HepG2 (cell line): Measurements from ENCODE around the gene TNNI3K. TPM values are rescaled to one million over a fixed set of nuclear protein-coding genes. Genes with fewer than 3 reads are reported as not detected.

ENCODE experiments used
- ATAC-seq: fragments of 200-7000 bp; cut with Tn5 transposase; 3 replicates; pipeline ENCODE4 v1.9.1; 2020; ENCODE audit warnings: mild to moderate bottlenecking, moderate library complexity
- BruUV-seq: library from RNA; stranded (reverse); fragments of 400-500 nt; replicated peaks from 2 replicates; lab custom pipeline; 2021; lab: Mats Ljungman, UMichigan
- CTCF ChIA-PET: fragments of 300-600 bp; formaldehyde crosslinking; extraction: SDS; loops from one replicate; lab custom pipeline; 2021; ENCODE audit warnings: low total read pairs, inconsistent platforms, low intra/inter-chr PET ratio; lab: Yijun Ruan, JAX
- POLR2A ChIA-PET: fragments of 350-600 bp; sonication (Branson Sonifier 250); formaldehyde crosslinking; loops from one replicate; lab custom pipeline; 2020; ENCODE audit warnings: antibody characterized with exemption, inconsistent platforms; lab: Yijun Ruan, JAX
- DNase-seq: peaks from one replicate; pipeline ENCODE4 v3.0.0-alpha.2; 2015; ENCODE audit warnings: low spot score
- FAIRE-seq: peaks from 3 replicates; lab custom pipeline; 2011; peaks lifted over from hg19 to GRCh38; lab: Jason Lieb, UNC
- H2AFZ ChIP-seq: one replicate; pipeline ENCODE4 v1.6.1; 2011; ENCODE audit warnings: low read length, inconsistent platforms
- H3K27ac ChIP-seq: fragments of 300-600 bp; 3 replicates; pipeline ENCODE4 v1.8.0; 2011; ENCODE audit warnings: mixed run types, mild to moderate bottlenecking, mixed read lengths, low read length, inconsistent platforms; ENCODE audit not compliant: insufficient read depth; ENCODE audit errors: extremely low read length
- H3K27me3 ChIP-seq, 2 experiments: fragments of 200-600 bp in 1 of 2; 2 replicates in 1 of 2; 3 replicates in 1 of 2; pipeline versions ENCODE4 v1.6.0 to v1.8.0; 2011; ENCODE audit warnings: low read length in 2 of 2, mild to moderate bottlenecking in 2 of 2, moderate library complexity in 2 of 2, inconsistent platforms in 1 of 2; ENCODE audit not compliant: insufficient read depth in 2 of 2, control insufficient read depth in 1 of 2
- H3K36me3 ChIP-seq, 2 experiments: fragments of 200-600 bp in 1 of 2; replicated peaks in 1 of 2; 2 replicates in 1 of 2; 3 replicates in 1 of 2; pipeline versions ENCODE4 v1.5.1 to v1.8.0; 2011; ENCODE audit warnings: low read length in 2 of 2, inconsistent platforms in 1 of 2; ENCODE audit not compliant: insufficient read depth in 2 of 2, control insufficient read depth in 1 of 2
- H3K4me1 ChIP-seq: 2 replicates; pipeline ENCODE4 v1.5.1; 2012; ENCODE audit warnings: low read length, inconsistent platforms; ENCODE audit not compliant: insufficient read depth
- H3K4me2 ChIP-seq: 2 replicates; pipeline ENCODE4 v1.6.0; 2011; ENCODE audit warnings: low read depth, low read length, inconsistent platforms
- H3K4me3 ChIP-seq, 3 experiments: fragments of 200-600 bp in 1 of 3; sonication (generic), shearing (Covaris generic) in 1 of 3; replicated peaks in 1 of 3; 2 replicates each; pipeline ENCODE4 v1.5.1; 2011 to 2016; ENCODE audit warnings: low read length in 3 of 3, inconsistent platforms in 2 of 3, low read depth in 2 of 3, mild to moderate bottlenecking in 2 of 3, control low read depth in 1 of 3, mixed read lengths in 1 of 3; ENCODE audit not compliant: insufficient read depth in 1 of 3
- H3K79me2 ChIP-seq: one replicate; pipeline ENCODE4 v1.6.1; 2011; ENCODE audit warnings: low read length, inconsistent platforms; ENCODE audit not compliant: insufficient read depth
- H3K9ac ChIP-seq: 2 replicates; pipeline ENCODE4 v1.6.0; 2011; ENCODE audit warnings: mild to moderate bottlenecking, low read depth, low read length, inconsistent platforms; ENCODE audit not compliant: insufficient read depth
- H3K9me3 ChIP-seq: 2 replicates; pipeline ENCODE4 v1.5.1; 2012; ENCODE audit warnings: mild to moderate bottlenecking, low read length
- H4K20me1 ChIP-seq: 2 replicates; pipeline ENCODE4 v1.6.0; 2011; ENCODE audit warnings: inconsistent platforms, mild to moderate bottlenecking, low read length, moderate library complexity; ENCODE audit not compliant: insufficient read depth
- PHF5A ChIP-seq: IDR thresholded peaks from one replicate; pipeline ENCODE4 v1.6.1; 2018; ENCODE audit warnings: low read depth, missing genetic modification reagents; ENCODE audit not compliant: unreplicated experiment
- POLR2A ChIP-seq, 2 experiments: IDR thresholded peaks; 2 replicates each; pipeline ENCODE4 v1.6.1; 2011; ENCODE audit warnings: low read depth in 2 of 2, low read length in 2 of 2, mild to moderate bottlenecking in 1 of 2, moderate library complexity in 1 of 2; ENCODE audit not compliant: insufficient read depth in 1 of 2
- U2AF1 ChIP-seq: fragments of 200-400 bp; formaldehyde crosslinking; optimal IDR thresholded peaks from 2 replicates; pipeline ENCODE3; 2017; ENCODE audit warnings: mild to moderate bottlenecking, low read depth, low read length
- ZBTB20 ChIP-seq: sonication (generic); formaldehyde crosslinking; IDR thresholded peaks from 2 replicates; pipeline ENCODE4 v1.8.1; 2023; ENCODE audit warnings: missing genetic modification reagents, low read depth, mild to moderate bottlenecking, borderline replicate concordance
- ZBTB21 ChIP-seq: sonication (generic); formaldehyde crosslinking; IDR thresholded peaks from 2 replicates; pipeline ENCODE4 v1.4.0; 2020; ENCODE audit warnings: missing genetic modification reagents
- ZBTB34 ChIP-seq: sonication (generic); formaldehyde crosslinking; IDR thresholded peaks from 2 replicates; pipeline ENCODE4 v1.8.0; 2022; ENCODE audit warnings: mild to moderate bottlenecking, missing genetic modification reagents
- ZC3H4 ChIP-seq: sonication (generic); formaldehyde crosslinking; IDR thresholded peaks from 2 replicates; pipeline ENCODE4 v1.4.0; 2020; ENCODE audit warnings: missing genetic modification reagents, borderline replicate concordance
- ZFP37 ChIP-seq: sonication (generic); formaldehyde crosslinking; IDR thresholded peaks from 2 replicates; pipeline ENCODE4 v1.4.0; 2020; ENCODE audit warnings: missing genetic modification reagents, borderline replicate concordance
- ZIK1 ChIP-seq: sonication (generic); formaldehyde crosslinking; IDR thresholded peaks from 2 replicates; pipeline ENCODE4 v1.5.0; 2020; ENCODE audit warnings: mild to moderate bottlenecking, low read depth, missing genetic modification reagents, borderline replicate concordance
- ZNF263 ChIP-seq: sonication (generic); formaldehyde crosslinking; IDR thresholded peaks from 2 replicates; pipeline ENCODE4 v1.4.0; 2020; ENCODE audit warnings: missing genetic modification reagents
- ZNF329 ChIP-seq: sonication (generic); formaldehyde crosslinking; IDR thresholded peaks from 2 replicates; pipeline ENCODE4 v1.9.0; 2021; ENCODE audit warnings: low read depth, mild to moderate bottlenecking, missing genetic modification reagents
- ZNF446 ChIP-seq: sonication (generic); formaldehyde crosslinking; IDR thresholded peaks from 2 replicates; pipeline ENCODE4 v1.5.0; 2020; ENCODE audit warnings: mild to moderate bottlenecking, missing genetic modification reagents
- ZNF552 ChIP-seq: sonication (generic); formaldehyde crosslinking; IDR thresholded peaks from 2 replicates; pipeline ENCODE4 v1.9.0; 2022; ENCODE audit warnings: missing genetic modification reagents, mild to moderate bottlenecking, borderline replicate concordance
- ZNF563 ChIP-seq: sonication (generic); formaldehyde crosslinking; IDR thresholded peaks from 2 replicates; pipeline ENCODE4 v1.8.0; 2022; ENCODE audit warnings: mild to moderate bottlenecking, moderate library complexity, missing genetic modification reagents
- ZNF570 ChIP-seq: sonication (generic); formaldehyde crosslinking; IDR thresholded peaks from 2 replicates; pipeline ENCODE4 v1.4.0; 2020; ENCODE audit warnings: mild to moderate bottlenecking, missing genetic modification reagents, borderline replicate concordance
- ZNF672 ChIP-seq: sonication (generic); formaldehyde crosslinking; IDR thresholded peaks from 2 replicates; pipeline ENCODE4 v1.8.1; 2022; ENCODE audit warnings: missing genetic modification reagents
- WGBS: methylation state at CpG from one replicate; pipeline ENCODE4 v1.1.6; 2017; ENCODE audit warnings: low lambda C conversion rate; 5-methylcytosine and 5-hydroxymethylcytosine counted together
- in situ Hi-C: cut with HindIII; loops from 2 replicates; pipeline ENCODE4 v1.10.0; 2017; ENCODE audit warnings: low pct_unique_long_range_greater_than_20kb; ENCODE audit not compliant: extremely low pct_ligation_motif_present
- intact Hi-C: fragments of 100-400 bp; cut with micrococcal nuclease; formaldehyde crosslinking; loops from one replicate; pipeline ENCODE4 v1.10.0; 2022; ENCODE audit not compliant: unreplicated experiment
- polyA plus RNA-seq, 8 experiments: library from polyadenylated mRNA; depleted of rRNA in 3 of 8; stranded (reverse) in 7 of 8; unstranded in 1 of 8; fragments of >200 nt; fragmentation: Illumina TruSeq in 4 of 8; extraction: Trizol in 4 of 8; gene quantifications; 2 replicates each; pipeline versions ENCODE4 v1.2.1 to v1.2.3, GENCODE V29; 2011 to 2016; ENCODE audit warnings: low read depth in 4 of 8, missing spikeins in 1 of 8, mixed read lengths in 1 of 8; ENCODE audit not compliant: insufficient read depth in 1 of 8
- total RNA-seq, 5 experiments: library from RNA; depleted of rRNA; stranded (reverse); fragments of >200 nt; fragmentation: Illumina TruSeq; extraction: Trizol; gene quantifications; 2 replicates each; pipeline ENCODE4 v1.2.3, GENCODE V29; 2016; ENCODE audit warnings: low read depth in 1 of 5
- TF ChIP-seq, protein P1 (sequence below): sonication (generic); formaldehyde crosslinking; IDR thresholded peaks from 2 replicates; pipeline ENCODE4 v1.4.0; 2020; ENCODE audit warnings: mild to moderate bottlenecking, missing genetic modification reagents

Gene TNNI3K
- total and polyA plus RNA-seq, 2 of the 13 experiments (the other 11 are each of a cell fraction or from before 2014, with no cell fraction given): 1.1 TPM; not detected in 1

DNA sequence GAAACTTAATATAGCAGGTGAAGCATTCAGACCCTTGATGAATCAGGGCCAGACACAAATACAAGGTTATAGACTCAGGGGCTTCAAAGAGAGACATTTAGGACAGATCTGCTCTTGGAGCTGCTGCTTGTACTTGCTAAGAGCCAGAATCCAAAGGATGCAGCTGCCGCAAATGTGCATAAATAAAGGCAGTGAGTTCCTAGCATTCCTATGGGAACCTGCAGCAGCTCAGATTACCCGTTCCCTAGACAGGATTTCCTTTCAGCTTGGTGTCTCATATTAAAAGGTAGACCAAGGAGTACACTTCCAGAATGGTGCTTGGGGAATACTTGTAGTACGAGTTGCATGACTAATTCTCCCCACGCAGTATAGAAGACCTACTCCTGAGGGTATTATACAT lies 287.0 kb downstream of the TNNI3K start:
- DNase-seq (no peak), FAIRE-seq (no peak), ATAC-seq (no peak)
- no peaks in the 10 kb centered on the region for H3K27me3 ChIP-seq
- no TSS peak for BruUV-seq
- WGBS: 1% methylated on average over 4 of the region's 4 CpGs
- H4K20me1 ChIP-seq: no peaks in the 10 kb centered on the region
- H3K27ac ChIP-seq: no peak overlapping the region
- POLR2A ChIA-PET: no interaction called here
- no peak overlapping the region for H3K4me3 ChIP-seq
- CTCF ChIA-PET: no interaction called here
- H3K4me2 ChIP-seq: no peak overlapping the region
- H3K4me1 ChIP-seq: no peaks in the 10 kb centered on the region
- no peaks in the 10 kb centered on the region for H3K36me3 ChIP-seq
- no peak for TF ChIP-seq ZNF570 (CRISPR knock-in tag)
- TF ChIP-seq U2AF1: no peak
- TF ChIP-seq POLR2A (IDR thresholded peaks at IDR 0.05; ENCODE audit: insufficient read depth in 1 of 2, low read depth in 2 of 2, low read length in 2 of 2): no peak
- TF ChIP-seq ZNF263 (CRISPR knock-in tag): no peak
- TF ChIP-seq ZNF563 (CRISPR knock-in tag): no peak
- H2AFZ ChIP-seq: no peak overlapping the region
- no peak overlapping the region for H3K9ac ChIP-seq
- H3K79me2 ChIP-seq: no peaks in the 10 kb centered on the region
- in situ Hi-C loops: no loop called here
- intact Hi-C loops: no loop called here
- no peaks in the 10 kb centered on the region for H3K9me3 ChIP-seq

DNA sequence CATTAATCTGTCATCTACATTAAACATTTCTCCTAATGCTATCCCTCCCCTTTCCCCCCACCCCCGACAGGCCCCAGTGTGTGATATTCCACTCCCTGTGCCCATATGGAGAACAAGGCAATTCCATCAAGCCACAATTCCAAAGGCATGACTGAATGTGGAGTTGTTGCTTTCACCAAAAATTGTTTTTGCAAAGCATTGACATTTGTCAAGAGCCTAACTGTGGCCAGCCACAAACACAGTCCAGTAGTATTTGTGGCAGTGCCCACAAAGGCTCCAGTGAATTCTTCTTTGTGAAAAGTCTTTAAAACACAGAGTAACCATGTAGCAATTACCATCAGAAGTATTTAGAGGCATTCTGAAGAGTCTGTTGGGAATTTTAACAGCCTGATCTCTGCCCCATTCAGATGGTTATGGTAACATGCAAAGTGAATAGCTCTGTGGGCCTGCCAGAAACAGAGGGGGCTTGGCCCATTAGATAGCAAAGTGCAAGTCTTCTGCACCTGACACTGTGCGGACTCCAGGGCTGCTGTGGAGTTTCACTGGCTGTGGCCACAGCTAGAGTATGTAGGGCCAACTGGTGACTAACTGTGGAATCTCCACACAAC lies 288.8 kb downstream of the TNNI3K start:
- ChIA-PET POLR2A (no interaction called here), CTCF (no interaction called here)
- ATAC-seq (no peak), DNase-seq (no peak), FAIRE-seq (no peak)
- Histone ChIP-seq H3K36me3 (no peaks in the 10 kb centered on the region), H3K9ac (no peak overlapping the region), H4K20me1 (no peaks in the 10 kb centered on the region), H2AFZ (no peak overlapping the region), H3K4me1 (no peaks in the 10 kb centered on the region), H3K27me3 (no peaks in the 10 kb centered on the region), H3K79me2 (no peaks in the 10 kb centered on the region), H3K4me3 (no peak overlapping the region), H3K27ac (no peak overlapping the region), H3K9me3 (no peaks in the 10 kb centered on the region), H3K4me2 (no peak overlapping the region)
- in situ Hi-C loops (no loop called here), intact Hi-C loops (no loop called here)
- BruUV-seq: no TSS peak
- 0% methylated on average over 2 of the region's 2 CpGs for WGBS
- TF ChIP-seq ZNF446 (CRISPR knock-in tag) (no peak), PHF5A (CRISPR knock-in tag) (no peak), ZNF552 (CRISPR knock-in tag) (no peak), ZFP37 (CRISPR knock-in tag) (no peak), ZIK1 (CRISPR knock-in tag) (no peak), ZNF672 (CRISPR knock-in tag) (no peak), ZBTB20 (no peak), ZBTB34 (CRISPR knock-in tag) (no peak), ZNF329 (CRISPR knock-in tag) (no peak), ZC3H4 (CRISPR knock-in tag) (no peak), ZBTB21 (CRISPR knock-in tag) (no peak)
- TF ChIP-seq, protein P1, sequence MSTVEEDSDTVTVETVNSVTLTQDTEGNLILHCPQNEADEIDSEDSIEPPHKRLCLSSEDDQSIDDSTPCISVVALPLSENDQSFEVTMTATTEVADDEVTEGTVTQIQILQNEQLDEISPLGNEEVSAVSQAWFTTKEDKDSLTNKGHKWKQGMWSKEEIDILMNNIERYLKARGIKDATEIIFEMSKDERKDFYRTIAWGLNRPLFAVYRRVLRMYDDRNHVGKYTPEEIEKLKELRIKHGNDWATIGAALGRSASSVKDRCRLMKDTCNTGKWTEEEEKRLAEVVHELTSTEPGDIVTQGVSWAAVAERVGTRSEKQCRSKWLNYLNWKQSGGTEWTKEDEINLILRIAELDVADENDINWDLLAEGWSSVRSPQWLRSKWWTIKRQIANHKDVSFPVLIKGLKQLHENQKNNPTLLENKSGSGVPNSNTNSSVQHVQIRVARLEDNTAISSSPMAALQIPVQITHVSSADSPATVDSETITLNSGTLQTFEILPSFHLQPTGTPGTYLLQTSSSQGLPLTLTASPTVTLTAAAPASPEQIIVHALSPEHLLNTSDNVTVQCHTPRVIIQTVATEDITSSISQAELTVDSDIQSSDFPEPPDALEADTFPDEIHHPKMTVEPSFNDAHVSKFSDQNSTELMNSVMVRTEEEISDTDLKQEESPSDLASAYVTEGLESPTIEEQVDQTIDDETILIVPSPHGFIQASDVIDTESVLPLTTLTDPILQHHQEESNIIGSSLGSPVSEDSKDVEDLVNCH: no peak
